Right atrium auricular region (tissue), 2 donors: ENCODE data around the gene HOXA3. TPM values are rescaled to one million over a fixed set of nuclear protein-coding genes. Genes with fewer than 3 reads are reported as not detected.

ENCODE experiments used
- DNase-seq: peaks from one replicate; pipeline ENCODE4 v3.0.0-alpha.2; 2019; ENCODE audit warnings: low spot score
- H3K27ac ChIP-seq, 2 donors: fragments of 200-600 bp; sonication (generic); 1 replicate in 1 of 2; 2 replicates in 1 of 2; pipeline ENCODE4 v1.5.1; 2016 to 2019
- H3K27me3 ChIP-seq, 2 donors: fragments of 200-600 bp; sonication (generic); one replicate each; pipeline versions ENCODE4 v1.5.1 to v1.6.0; 2017 to 2019
- H3K36me3 ChIP-seq: fragments of 200-600 bp; sonication (generic); one replicate; pipeline ENCODE4 v1.5.1; 2016
- H3K4me1 ChIP-seq, 2 donors: fragments of 200-600 bp; sonication (generic); one replicate each; pipeline versions ENCODE4 v1.5.1 to v1.6.0; 2017 to 2019
- H3K4me3 ChIP-seq, 2 donors: fragments of 200-600 bp; sonication (generic); 1 replicate in 1 of 2; 2 replicates in 1 of 2; pipeline ENCODE4 v1.5.1; 2017 to 2019; ENCODE audit warnings: mild to moderate bottlenecking in 1 of 2, moderate library complexity in 1 of 2
- H3K9me3 ChIP-seq, 2 donors: fragments of 200-600 bp; sonication (generic); one replicate each; pipeline ENCODE4 v1.5.1; 2019
- total RNA-seq, 2 donors: library from RNA; depleted of rRNA; stranded (reverse); fragments of >200 nt; gene quantifications; one replicate each; pipeline ENCODE4 v1.1.0, GENCODE V29; 2016
- TF ChIP-seq, protein P1 (sequence below), 2 donors: fragments of 200-600 bp; sonication (generic); IDR thresholded peaks; one replicate each; pipeline ENCODE4 v1.5.1; 2019; ENCODE audit warnings: antibody characterized with exemption in 2 of 2

The HOXA3 gene
- total RNA-seq, 2 donors from 2014 or later: 0.28 to 0.30 TPM

DNA sequence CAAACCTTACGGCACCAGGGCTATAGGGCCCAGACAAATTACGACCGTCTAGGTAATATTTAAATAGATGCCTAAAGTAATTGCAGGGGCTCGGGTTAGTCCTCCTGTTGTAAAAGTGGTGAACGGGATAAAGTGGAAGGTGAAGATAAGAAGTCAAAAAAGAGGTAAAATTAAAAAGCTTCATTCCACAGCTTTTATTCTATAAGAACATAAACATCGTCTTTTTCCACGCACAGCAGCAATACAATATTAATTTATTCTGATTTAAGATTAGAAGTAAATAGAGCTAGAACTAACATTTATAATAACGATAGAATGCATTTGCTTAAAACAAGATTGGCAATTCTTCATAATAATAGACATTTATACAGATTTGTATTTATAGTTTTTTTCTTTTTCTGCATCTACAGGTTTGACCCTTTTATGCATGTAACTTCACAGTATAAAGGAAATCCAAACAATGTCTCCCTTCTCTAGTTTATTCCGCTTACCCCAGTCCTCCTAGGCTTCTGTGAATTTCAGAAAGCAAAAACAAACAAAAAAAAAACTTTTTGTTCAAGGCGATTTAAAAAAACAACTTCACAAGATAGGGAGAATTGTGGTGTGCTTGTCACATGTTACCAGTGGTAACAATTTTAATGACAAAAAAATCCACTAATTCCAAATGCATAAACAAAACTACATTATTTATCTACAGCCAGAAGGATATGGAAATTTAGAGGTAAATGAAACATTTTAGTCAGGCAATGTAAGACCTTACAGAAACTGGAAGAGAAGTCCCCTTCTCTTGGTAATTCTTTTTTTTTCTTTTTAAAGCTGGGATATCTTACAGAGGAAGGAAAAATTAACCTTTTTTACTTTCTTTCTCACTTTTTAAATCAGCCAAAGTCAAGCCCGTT lies 18.3 kb upstream of the HOXA3 start:
- H3K4me1 ChIP-seq: peaks cover 0 to 49% of the 10 kb centered on the region in 2 donors
- no peak for DNase-seq
- H3K36me3 ChIP-seq: no peaks in the 10 kb centered on the region
- H3K27ac ChIP-seq: no peak overlapping the region
- no peaks in the 10 kb centered on the region for H3K9me3 ChIP-seq
- no peak overlapping the region for H3K4me3 ChIP-seq
- TF ChIP-seq, protein P1, sequence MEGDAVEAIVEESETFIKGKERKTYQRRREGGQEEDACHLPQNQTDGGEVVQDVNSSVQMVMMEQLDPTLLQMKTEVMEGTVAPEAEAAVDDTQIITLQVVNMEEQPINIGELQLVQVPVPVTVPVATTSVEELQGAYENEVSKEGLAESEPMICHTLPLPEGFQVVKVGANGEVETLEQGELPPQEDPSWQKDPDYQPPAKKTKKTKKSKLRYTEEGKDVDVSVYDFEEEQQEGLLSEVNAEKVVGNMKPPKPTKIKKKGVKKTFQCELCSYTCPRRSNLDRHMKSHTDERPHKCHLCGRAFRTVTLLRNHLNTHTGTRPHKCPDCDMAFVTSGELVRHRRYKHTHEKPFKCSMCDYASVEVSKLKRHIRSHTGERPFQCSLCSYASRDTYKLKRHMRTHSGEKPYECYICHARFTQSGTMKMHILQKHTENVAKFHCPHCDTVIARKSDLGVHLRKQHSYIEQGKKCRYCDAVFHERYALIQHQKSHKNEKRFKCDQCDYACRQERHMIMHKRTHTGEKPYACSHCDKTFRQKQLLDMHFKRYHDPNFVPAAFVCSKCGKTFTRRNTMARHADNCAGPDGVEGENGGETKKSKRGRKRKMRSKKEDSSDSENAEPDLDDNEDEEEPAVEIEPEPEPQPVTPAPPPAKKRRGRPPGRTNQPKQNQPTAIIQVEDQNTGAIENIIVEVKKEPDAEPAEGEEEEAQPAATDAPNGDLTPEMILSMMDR (IDR thresholded peaks at IDR 0.05): no peak
- H3K27me3 ChIP-seq: peaks cover 82 to 88% of the 10 kb centered on the region in 2 donors

DNA sequence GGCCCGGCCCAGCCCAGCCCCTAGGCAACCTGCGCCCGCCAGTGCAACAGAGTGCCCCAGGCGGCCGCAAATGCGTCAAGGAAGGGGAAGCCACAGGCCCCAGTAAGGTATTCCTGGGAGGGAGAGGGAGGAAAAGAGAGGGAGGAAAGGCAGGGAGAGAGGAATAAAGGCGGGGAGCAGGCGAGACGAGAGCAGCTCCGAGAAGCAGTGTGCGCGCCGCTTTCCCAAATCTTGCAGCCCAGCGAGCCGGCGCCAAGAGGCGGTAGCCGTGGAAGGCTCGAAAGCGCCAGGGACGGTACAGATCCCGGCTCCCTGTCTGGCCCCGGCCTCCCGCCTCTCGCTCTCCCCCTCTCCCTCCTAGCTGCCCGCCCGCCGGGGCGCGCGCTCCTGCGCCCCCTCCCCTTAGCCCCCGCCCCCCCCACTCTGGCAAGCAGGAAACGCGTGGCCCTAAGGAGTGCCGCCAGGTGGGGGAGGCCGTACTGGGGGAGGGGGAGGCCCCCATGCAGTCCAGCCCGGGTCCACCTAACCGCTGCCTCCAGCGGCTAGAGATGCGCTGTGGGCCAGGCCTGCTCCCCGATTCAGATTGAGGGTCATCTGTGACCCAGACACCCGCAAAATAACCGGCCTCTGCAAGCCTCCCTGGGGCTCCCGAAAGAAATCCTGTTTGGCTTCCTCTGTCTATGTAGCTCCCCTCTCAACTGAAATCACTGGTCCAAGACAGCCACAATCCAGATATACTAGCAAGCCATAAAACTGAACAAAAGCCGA lies 17.5 kb upstream of the HOXA3 start:
- H3K27me3 ChIP-seq: peaks cover 88 to 90% of the 10 kb centered on the region in 2 donors
- no peaks in the 10 kb centered on the region for H3K9me3 ChIP-seq
- no peaks in the 10 kb centered on the region for H3K36me3 ChIP-seq
- peaks cover 0 to 56% of the 10 kb centered on the region in 2 donors for H3K4me1 ChIP-seq
- no peak for DNase-seq
- TF ChIP-seq, protein P1 (IDR thresholded peaks at IDR 0.05): no peak
- H3K4me3 ChIP-seq: no peak overlapping the region
- no peak overlapping the region for H3K27ac ChIP-seq

DNA sequence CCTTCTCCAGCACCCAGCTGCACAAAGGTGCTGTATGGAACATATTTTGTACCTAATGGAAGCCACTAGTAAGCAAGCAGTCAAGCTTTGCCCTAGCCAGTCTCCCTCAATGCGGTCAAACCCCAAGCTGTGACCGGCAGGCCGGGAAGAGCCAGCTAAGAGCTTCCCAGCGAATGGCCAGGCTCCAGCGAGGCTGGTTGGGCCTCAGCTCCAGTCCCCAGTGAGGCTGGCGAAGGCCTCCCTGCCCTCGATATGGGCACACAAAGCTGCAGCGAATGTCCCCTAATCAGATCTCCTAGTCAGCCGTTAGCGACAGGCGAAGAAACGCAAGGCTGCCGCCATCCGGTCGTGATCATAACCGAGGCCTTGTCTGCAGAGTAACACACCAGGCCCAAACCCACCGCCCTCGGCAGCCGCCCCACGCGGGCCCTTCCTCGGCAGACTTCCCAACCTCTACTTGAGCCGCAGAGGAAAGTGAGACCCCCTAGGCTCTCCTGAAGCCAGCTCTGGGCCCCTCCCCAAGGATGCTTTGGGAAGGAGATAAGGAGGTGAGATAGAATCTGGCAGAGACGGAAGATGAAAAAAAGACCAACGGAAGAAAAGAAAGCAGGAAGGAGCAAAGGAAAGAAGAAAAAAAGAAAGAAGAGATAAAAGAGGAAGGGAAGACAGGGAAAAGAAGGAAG lies 16.0 kb upstream of the HOXA3 start:
- no peak overlapping the region for H3K4me3 ChIP-seq
- no peaks in the 10 kb centered on the region for H3K36me3 ChIP-seq
- H3K9me3 ChIP-seq: no peaks in the 10 kb centered on the region
- DNase-seq: no peak
- H3K4me1 ChIP-seq: peaks cover 0 to 51% of the 10 kb centered on the region in 2 donors
- H3K27me3 ChIP-seq: peaks cover 87 to 90% of the 10 kb centered on the region in 2 donors
- TF ChIP-seq, protein P1 (IDR thresholded peaks at IDR 0.05): no peak
- no peak overlapping the region for H3K27ac ChIP-seq

DNA sequence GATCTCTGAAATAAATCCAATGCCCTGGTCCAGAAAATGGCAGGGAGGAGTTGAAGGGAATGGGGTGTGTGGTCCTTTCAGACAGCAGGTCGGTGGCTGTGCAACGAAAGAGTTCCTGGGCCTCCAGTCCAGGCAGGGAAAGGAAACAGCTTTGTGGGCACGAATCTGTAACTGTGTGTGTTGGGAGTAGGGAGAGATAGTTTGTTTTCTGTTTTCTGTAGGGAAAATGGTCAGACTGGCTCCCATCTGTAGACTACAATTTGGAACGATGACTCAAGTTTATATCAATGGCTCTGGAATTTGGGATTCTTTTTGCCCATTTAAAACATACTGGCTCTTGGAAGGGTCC lies 15.5 kb upstream of the HOXA3 start:
- Histone ChIP-seq H3K9me3 (no peaks in the 10 kb centered on the region), H3K27me3 (peaks cover 87 to 88% of the 10 kb centered on the region in 2 donors), H3K4me3 (no peak overlapping the region), H3K36me3 (no peaks in the 10 kb centered on the region), H3K27ac (no peak overlapping the region), H3K4me1 (peaks cover 0 to 46% of the 10 kb centered on the region in 2 donors)
- DNase-seq: no peak
- TF ChIP-seq, protein P1 (IDR thresholded peaks at IDR 0.05): no peak

DNA sequence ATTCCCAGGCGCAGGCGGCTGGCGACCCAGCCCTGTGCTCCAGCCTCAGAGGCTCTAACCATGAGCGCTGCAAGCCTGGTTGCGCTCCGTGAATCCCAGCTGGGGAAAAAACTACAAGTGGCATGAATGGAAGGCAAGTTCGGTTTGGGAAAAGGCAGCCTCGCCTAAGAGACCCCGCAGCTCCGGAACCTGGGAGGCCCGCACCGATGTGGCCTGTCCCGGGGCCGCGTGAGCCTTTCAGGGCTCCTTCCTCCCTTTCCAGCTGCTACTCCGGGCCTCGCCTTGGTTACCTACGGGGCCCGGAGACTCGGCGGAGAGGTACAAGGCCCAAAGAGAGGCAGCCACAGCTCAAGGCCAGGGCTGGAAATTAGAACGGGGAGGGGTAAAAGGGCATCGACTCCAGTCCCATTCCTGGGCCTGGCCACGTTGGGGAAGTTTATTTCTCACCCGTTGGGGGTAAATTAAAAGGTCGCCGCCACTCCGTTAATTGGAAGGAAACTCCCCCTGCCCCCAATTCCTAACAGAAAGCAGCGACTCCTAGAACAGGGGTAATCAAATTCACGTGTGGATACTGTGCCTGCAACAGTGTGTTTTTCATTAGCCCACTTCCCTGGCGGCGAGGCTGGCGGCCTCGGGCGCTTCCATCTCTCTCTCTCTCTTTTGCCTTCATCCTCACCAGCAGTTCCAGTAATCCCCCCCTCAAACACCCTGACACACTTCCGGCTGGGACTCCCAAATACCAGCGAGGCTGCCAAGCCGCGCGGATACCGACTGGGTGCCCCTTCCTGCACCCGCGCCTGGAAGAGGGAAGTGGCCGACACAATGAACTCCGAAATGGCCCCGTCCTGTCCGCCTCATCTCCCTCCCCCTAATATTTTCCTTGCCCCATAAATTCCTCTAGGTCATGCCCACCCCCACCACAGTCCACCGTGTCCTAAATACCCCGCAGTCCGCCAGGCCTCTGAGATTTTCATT lies 14.4 kb upstream of the HOXA3 start:
- no peak for DNase-seq
- H3K36me3 ChIP-seq: no peaks in the 10 kb centered on the region
- H3K4me1 ChIP-seq: peaks cover 0 to 41% of the 10 kb centered on the region in 2 donors
- H3K27me3 ChIP-seq: peaks cover 77 to 88% of the 10 kb centered on the region in 2 donors
- no peaks in the 10 kb centered on the region for H3K9me3 ChIP-seq
- H3K4me3 ChIP-seq: no peak overlapping the region
- TF ChIP-seq, protein P1 (IDR thresholded peaks at IDR 0.05): no peak
- no peak overlapping the region for H3K27ac ChIP-seq
